Measurements from ENCODE around the gene BICD2.

The BICD2 gene

DNA sequence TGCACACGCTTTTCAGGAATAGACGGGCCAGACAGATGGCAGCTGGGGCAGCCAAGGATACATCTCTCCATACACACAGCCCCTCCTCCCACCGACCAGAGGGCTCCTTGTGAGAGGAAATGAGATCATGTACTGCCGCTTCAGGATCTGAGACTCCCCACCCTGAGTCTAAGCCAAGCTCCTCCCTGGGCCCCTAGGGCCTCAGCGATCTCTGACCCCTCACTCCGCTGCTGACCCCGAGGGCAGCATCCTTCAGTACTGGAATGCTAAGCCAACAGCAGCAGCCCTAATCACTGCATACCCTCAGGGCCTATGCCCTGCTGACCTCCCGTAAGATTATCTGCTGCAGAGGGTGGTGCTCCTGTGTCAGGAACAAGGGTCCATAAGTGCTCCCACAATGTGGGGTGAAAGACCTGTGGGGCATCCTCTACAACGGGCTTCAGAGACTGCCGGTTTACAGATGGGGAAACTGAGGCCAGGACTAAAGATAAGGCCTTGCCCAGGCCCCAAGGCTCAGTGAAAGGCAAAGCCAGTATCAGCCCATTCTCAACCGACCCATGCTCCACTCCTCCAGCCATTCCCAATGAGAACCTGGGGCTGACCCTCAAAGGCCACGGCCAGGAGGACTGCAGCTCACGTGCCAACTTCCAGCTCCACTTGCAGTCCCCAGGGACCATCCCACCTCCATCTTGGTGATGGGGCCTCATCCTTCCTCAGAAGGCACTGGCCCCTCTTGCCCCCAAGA is 37.5 kb downstream of the BICD2 start:
- no peak for DNase-seq

DNA sequence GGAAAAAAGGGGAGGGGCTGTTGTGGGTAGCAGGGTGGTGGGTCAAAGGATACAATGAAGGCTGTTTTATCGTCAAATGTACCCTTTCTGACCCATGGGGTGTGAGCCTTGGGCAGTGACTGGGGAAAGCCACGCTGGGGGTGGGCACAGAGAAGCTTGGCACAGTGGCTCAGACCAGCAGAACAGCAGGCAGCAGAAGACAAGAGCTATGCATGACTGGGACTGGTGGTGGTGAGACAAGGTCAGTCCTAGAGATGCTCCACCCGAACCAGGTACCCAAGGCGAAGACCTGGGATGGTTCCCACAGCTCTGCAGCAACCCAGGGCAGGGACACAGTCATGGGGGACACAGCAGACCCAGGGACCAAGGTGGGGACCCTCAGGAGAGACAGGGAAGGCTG is 38.3 kb downstream of the BICD2 start:
- no peak for DNase-seq

GRCh38 chr9:92725766-92726165 is 38.9 kb downstream of the BICD2 start:
- DNase-seq, result no peak

DNA sequence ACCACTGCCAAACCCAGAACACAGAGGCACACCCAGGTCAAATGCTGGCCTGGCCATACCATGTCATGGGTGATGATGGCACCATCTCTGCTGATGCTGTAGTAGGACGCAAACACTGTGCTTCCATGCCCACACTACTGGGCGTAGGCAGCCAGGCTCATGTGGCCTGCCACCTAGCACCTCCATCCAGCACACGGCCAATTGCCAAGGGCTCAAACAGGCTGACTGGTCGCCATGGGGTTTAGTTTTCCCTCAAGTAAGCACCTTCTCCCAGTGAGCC is 39.4 kb downstream of the BICD2 start:
- DNase-seq, result no peak

GRCh38 chr9:92724528-92725265 is 39.9 kb downstream of the BICD2 start:
- DNase-seq, result no peak

- no peak for DNase-seq
These were observed 40.8 kb downstream of the BICD2 start for GRCh38 chr9:92723801-92724323.

GRCh38 chr9:92723299-92723625 is 41.4 kb downstream of the BICD2 start:
- peak; percentile 16 to 84 for DNase-seq

DNA sequence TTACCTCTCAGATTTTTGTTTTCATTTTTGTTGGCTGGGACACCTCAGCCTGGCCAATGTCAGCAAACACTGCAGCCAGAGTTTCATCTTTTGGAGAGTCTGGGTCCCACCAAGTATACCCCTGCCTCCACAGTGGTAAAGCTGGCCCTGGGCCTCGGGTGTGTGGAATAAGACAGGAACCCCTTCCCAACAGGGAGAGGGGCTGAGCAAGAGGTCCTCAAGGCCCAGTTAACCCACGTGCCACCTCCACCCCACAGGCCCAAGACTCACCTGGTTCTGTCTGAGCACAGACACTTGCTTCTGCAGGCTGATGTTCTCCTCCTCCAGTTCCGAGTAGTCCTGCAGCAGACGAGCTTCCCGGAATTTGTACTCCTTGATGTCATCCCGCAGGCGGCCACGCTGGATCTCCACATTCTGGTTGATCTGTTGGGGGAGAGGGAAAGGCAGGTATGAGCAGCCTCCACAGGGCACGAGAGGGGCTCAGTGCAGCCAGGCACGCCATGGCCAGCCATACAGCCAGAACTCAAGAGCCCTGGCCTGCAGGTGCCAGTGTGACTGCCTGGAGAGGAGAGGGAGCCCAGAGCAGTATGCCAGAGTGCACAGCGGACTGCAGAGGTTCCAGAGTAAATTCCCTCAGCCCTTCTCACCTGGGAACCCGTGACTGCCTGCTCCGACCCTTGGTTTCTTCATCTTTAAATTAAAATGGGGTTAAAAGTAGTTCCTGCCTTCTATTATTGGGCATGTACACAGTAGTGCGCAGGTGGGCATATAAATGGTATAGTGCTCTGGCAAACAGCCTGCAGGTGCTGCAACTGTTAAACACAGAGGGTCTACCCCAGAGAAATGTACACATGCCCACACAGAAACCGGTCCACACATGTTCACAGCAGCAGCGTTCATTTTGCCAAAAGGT is 42.0 kb downstream of the BICD2 start:
- DNase-seq, result no peak

DNA sequence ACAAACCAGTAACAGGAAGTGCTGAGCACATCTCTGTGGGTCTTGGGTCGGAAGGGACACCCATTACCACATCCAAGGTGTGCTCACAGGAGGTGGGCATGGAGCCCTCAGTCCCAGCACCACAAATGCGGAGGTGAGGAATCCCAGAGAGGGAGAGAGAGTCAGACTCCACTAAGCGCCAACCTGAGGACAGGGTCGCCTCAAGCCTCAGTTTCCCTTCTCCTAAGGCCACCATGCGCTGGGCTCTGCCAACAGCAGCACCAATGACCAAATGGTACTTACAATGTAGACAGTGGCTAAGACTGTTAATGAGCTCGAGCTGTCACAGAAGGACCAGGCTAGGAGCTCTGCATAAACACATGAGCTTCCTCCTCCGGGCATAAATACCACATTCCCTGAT is 43.1 kb downstream of the BICD2 start:
- no peak for DNase-seq

DNA sequence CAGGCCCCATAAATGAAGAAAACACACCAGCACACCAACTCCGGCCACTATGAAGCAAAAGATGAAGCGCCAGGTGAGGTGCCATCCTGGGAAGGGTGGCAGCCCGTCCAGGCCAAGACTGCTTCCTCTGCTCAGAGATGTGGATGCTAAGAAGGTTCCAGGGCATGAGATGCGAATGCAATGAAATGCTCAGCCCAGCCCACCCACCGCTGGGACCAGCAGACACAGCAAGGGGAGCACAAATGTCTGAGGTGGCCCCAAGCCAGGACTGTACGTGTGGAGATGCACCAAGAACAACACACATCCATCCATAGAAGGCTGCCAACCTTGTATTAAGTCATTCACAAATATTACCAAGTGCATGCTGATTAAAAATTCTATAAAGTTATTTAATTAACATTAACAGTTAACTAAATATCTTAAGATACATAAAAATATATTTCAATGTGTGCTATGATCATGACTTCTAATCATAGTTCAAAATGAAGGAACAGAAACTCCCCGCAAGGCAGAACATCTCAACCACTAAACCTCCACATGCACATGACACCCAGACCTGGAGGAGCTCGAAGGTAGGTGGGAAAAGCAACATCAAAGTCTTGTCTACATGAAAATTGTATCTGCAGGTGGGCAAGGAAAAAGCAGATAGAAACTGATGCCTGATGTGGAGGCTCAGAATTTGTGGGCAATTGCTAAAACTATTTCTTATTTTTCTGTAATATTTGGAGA is 43.7 kb downstream of the BICD2 start:
- DNase-seq, result no peak

DNA sequence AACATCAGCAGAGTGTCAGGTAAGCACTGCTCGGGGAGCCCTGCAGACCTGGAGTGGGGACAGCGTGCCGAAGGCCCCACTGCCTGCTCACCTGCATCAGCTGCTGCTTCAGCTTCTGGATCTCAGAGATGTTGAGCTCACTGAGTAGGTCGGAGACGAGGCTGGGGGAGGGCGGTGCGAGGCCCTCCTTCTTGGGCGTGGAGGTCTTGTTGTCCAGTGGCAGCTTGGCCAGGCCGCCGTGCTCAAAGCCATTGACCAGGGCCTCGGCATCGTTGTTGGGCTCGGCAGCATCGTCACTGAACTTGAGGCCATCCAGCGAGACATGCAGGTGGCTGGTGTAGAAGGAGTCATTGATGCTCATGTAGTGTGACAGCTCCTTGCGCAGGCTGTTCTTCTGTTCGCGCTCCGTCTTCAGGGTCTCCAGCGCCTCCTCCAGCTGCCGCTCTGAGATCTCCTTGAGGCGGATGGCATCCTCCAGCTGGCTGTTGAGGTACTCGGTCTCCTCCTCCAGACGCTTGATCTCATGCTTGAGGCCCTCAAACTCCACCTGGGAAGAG is 44.3 kb downstream of the BICD2 start:
- no peak for DNase-seq

GRCh38 chr9:92719028-92719647 is 45.5 kb downstream of the BICD2 start:
- DNase-seq, result no peak

- DNase-seq, result no peak
These were observed 46.3 kb downstream of the BICD2 start for GRCh38 chr9:92718086-92719001.

GRCh38 chr9:92717201-92718085 is 47.2 kb downstream of the BICD2 start:
- no peak for DNase-seq

GRCh38 chr9:92716557-92716956 is 48.1 kb downstream of the BICD2 start:
- peak in 1 of 2 donors; percentile 43 for DNase-seq

- DNase-seq, result no peak
These were observed 49.0 kb downstream of the BICD2 start for GRCh38 chr9:92715488-92716231.

GRCh38 chr9:92714787-92715487 is 49.7 kb downstream of the BICD2 start:
- DNase-seq, result no peak

DNA sequence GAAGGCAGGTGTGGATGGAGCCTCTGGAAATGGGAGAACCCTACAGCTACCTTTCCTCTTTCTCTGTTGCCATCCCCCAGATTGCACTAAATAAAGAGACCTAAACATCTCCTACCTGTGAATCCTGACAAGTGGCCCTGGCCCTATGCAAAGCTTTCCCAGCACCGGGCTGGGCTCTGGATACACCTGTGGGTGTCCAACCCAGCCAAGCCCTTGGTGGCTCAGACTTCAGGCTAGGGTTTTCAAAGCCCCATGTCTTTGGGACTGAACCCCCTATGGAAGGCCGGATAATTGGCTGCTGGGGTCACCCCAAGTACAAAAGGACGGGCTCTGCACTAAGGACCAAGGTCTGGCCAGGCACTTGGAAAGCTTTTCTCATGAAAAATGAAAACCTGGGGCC is 50.6 kb downstream of the BICD2 start:
- no peak for DNase-seq

Data from hippocampal formation (tissue), 2 donors.